Pancreas (tissue), 10 donors: ENCODE results near the gene SMARCA1. TPM values are rescaled to one million over a fixed set of nuclear protein-coding genes. Genes with fewer than 3 reads are reported as not detected.

Experiments
- ATAC-seq, 4 donors: fragments of 200-7000 bp; cut with Tn5 transposase; one replicate each; pipeline versions ENCODE4 v1.8.0 to v1.9.1; 2020; ENCODE audit warnings: mild to moderate bottlenecking in 4 of 4, moderate library complexity in 4 of 4
- DNase-seq, 6 donors: peaks; one replicate each; pipeline ENCODE4 v3.0.0-alpha.2; 2020
- FAIRE-seq: peaks from 2 replicates; lab custom pipeline; 2012; peaks lifted over from hg19 to GRCh38; lab: Jason Lieb, UNC
- H3K27ac ChIP-seq, 4 donors: fragments of 200-600 bp; sonication (generic); 1 replicate in 3 of 4; 2 replicates in 1 of 4; pipeline versions ENCODE4 v1.5.0 to v1.8.0; 2020
- H3K27me3 ChIP-seq, 4 donors: fragments of 200-600 bp; one replicate each; pipeline ENCODE4 v1.8.0; 2021
- H3K36me3 ChIP-seq, 3 donors: fragments of 200-600 bp; sonication (generic) in 1 of 3; one replicate each; pipeline versions ENCODE4 v1.5.0 to v1.8.0; 2020 to 2021
- H3K4me1 ChIP-seq, 3 donors: fragments of 200-600 bp; one replicate each; pipeline ENCODE4 v1.8.0; 2021
- H3K4me3 ChIP-seq, 4 donors: fragments of 200-600 bp; sonication (generic) in 2 of 4; one replicate each; pipeline versions ENCODE4 v1.5.0 to v1.8.0; 2020 to 2021
- H3K9me3 ChIP-seq, 4 donors: fragments of 200-600 bp; one replicate each; pipeline ENCODE4 v1.8.0; 2021
- WGBS, 2 donors: extraction: QIAGEN DNeasy Blood & Tissue Kit; methylation state at CpG; one replicate each; pipeline ENCODE4 v1.1.7; 2013; 5-methylcytosine and 5-hydroxymethylcytosine counted together
- intact Hi-C, 3 donors: fragments of 100-400 bp; cut with DNase I; formaldehyde crosslinking; loops; one replicate each; pipeline versions ENCODE4 v1.11.1 to v1.14.2; 2022
- polyA plus RNA-seq, 2 donors: library from polyadenylated mRNA; stranded (reverse); fragments of 200-250 nt; gene quantifications; one replicate each; pipeline ENCODE4 v1.2.3, GENCODE V29; 2013
- total RNA-seq, 6 donors: library from RNA; stranded (reverse); fragmentation: NEBNext Ultra II Directional in 4 of 6; extraction: Animal tissue kit (Norgen Biotek cat#: 25700) in 4 of 6; gene quantifications; one replicate each; pipeline versions ENCODE4 v1.2.1 to v1.2.4, GENCODE V29; 2021 to 2023
- TF ChIP-seq, protein P1 (sequence below), 4 donors: fragments of 200-600 bp; sonication (generic) in 3 of 4; IDR thresholded peaks; one replicate each; pipeline versions ENCODE4 v1.5.0 to v1.8.0; 2021; ENCODE audit warnings: antibody characterized with exemption in 4 of 4
- donor health status: healthy with polysubstance abuse.
- donor health status: DM: no; HTN: no; CAD: no; lungs with moderate emphysema.
- donor health status: DM: no; HTN: no; CAD: no.
- donor health status: control.
- donor health status: control.
- donor health status: Bipolar disorder and iron deficiency.
- donor health status: DM: yes; HTN: yes; CAD: no.
- donor health status: DM: no; HTN: no; CAD: no.
- donor health status: DM: no; HTN: no; CAD: no.
- donor health status: DM: yes; HTN: yes; CAD: no.

The SMARCA1 gene
- total and polyA plus RNA-seq, 8 donors, result 6.8 to 27.6 (median 11.4) TPM

DNA sequence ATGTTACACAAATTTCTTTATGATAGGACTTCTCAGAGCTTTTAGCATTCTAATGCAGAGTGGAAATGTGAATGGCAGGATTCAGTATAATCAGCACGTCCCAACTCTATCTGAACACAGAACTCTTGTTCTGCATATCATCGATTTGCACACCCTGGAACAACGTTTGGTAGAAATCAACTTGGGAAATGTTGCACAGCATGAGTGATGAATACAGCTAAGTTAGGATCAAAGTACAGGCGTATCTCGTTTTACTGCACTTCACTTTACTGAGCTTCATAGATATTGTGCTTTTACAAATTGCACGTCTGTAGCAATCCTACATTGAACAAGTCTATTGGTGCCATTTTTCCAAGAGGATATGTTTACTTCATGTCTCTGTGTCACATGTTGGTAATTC is 70.8 kb downstream of the SMARCA1 start:
- Histone ChIP-seq H3K4me1 (no peaks in the 10 kb centered on the region), H3K4me3 (no peak overlapping the region), H3K27ac (no peak overlapping the region), H3K9me3 (no peaks in the 10 kb centered on the region), H3K36me3 (no peaks in the 10 kb centered on the region), H3K27me3 (no peaks in the 10 kb centered on the region)
- no peak for ATAC-seq
- no peak for FAIRE-seq
- 65 to 88% methylated on average over 6 of the region's 6 CpGs for WGBS, 2 donors
- TF ChIP-seq, protein P1, sequence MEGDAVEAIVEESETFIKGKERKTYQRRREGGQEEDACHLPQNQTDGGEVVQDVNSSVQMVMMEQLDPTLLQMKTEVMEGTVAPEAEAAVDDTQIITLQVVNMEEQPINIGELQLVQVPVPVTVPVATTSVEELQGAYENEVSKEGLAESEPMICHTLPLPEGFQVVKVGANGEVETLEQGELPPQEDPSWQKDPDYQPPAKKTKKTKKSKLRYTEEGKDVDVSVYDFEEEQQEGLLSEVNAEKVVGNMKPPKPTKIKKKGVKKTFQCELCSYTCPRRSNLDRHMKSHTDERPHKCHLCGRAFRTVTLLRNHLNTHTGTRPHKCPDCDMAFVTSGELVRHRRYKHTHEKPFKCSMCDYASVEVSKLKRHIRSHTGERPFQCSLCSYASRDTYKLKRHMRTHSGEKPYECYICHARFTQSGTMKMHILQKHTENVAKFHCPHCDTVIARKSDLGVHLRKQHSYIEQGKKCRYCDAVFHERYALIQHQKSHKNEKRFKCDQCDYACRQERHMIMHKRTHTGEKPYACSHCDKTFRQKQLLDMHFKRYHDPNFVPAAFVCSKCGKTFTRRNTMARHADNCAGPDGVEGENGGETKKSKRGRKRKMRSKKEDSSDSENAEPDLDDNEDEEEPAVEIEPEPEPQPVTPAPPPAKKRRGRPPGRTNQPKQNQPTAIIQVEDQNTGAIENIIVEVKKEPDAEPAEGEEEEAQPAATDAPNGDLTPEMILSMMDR (IDR thresholded peaks at IDR 0.05), result no peak
- no peak for DNase-seq
- intact Hi-C loops, result no loop called here

GRCh38 chrX:129450123-129450522 is 73.2 kb downstream of the SMARCA1 start:
- Histone ChIP-seq H3K4me3 (no peak overlapping the region), H3K36me3 (no peaks in the 10 kb centered on the region), H3K9me3 (no peaks in the 10 kb centered on the region), H3K27ac (no peak overlapping the region), H3K27me3 (no peaks in the 10 kb centered on the region), H3K4me1 (no peaks in the 10 kb centered on the region)
- intact Hi-C loops, result no loop called here
- ATAC-seq (no peak), FAIRE-seq (no peak), DNase-seq (no peak)
- 73 to 95% methylated on average over 4 of the region's 4 CpGs for WGBS, 2 donors
- TF ChIP-seq, protein P1 (IDR thresholded peaks at IDR 0.05), result no peak

GRCh38 chrX:129449148-129449547 is 74.1 kb downstream of the SMARCA1 start:
- 58 to 80% methylated on average over 2 of the region's 2 CpGs for WGBS, 2 donors
- no peaks in the 10 kb centered on the region for H3K27me3 ChIP-seq
- no peak for FAIRE-seq
- no peak overlapping the region for H3K4me3 ChIP-seq
- H3K9me3 ChIP-seq, result no peaks in the 10 kb centered on the region
- no peak for ATAC-seq
- intact Hi-C loops, result no loop called here
- no peaks in the 10 kb centered on the region for H3K4me1 ChIP-seq
- TF ChIP-seq, protein P1 (IDR thresholded peaks at IDR 0.05), result no peak
- no peak for DNase-seq
- H3K36me3 ChIP-seq, result no peaks in the 10 kb centered on the region
- no peak overlapping the region for H3K27ac ChIP-seq

DNA sequence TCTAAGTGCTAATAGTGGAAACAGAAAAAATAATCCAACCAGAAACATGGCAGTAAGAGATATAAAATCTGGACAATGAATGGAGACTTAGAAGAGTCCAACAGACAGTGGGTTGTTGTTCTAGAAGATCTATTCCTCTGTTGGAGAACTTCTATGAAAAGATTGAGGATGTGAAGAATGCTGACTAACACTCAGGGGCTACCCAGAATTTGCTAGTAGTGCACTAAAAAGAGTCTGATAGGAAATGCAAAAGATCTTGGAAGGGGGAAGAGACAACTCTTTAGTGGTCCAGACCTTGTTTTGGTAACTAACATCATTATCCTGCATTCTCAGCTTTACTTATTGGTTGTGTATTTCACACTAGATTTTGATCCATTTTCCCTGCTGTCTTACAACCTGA is 77.9 kb downstream of the SMARCA1 start:
- no peak for FAIRE-seq
- no peaks in the 10 kb centered on the region for H3K4me1 ChIP-seq
- H3K9me3 ChIP-seq, result no peaks in the 10 kb centered on the region
- no peaks in the 10 kb centered on the region for H3K36me3 ChIP-seq
- intact Hi-C loops, result no loop called here
- no peak overlapping the region for H3K4me3 ChIP-seq
- ATAC-seq, result no peak
- no peak for DNase-seq
- TF ChIP-seq, protein P1 (IDR thresholded peaks at IDR 0.05), result no peak
- no peaks in the 10 kb centered on the region for H3K27me3 ChIP-seq
- no peak overlapping the region for H3K27ac ChIP-seq

- H3K9me3 ChIP-seq, result no peaks in the 10 kb centered on the region
- no peaks in the 10 kb centered on the region for H3K27me3 ChIP-seq
- intact Hi-C loops, result no loop called here
- no peaks in the 10 kb centered on the region for H3K4me1 ChIP-seq
- ATAC-seq (no peak), FAIRE-seq (no peak), DNase-seq (no peak)
- H3K4me3 ChIP-seq, result no peak overlapping the region
- no peaks in the 10 kb centered on the region for H3K36me3 ChIP-seq
- 66 to 86% methylated on average over 3 of the region's 3 CpGs for WGBS, 2 donors
- H3K27ac ChIP-seq, result no peak overlapping the region
- TF ChIP-seq, protein P1 (IDR thresholded peaks at IDR 0.05), result no peak
Observed at GRCh38 chrX:129433945-129434344, 89.3 kb downstream of the SMARCA1 start.
